Measurements from ENCODE around the gene CCR5AS.

CCR5AS gene

DNA sequence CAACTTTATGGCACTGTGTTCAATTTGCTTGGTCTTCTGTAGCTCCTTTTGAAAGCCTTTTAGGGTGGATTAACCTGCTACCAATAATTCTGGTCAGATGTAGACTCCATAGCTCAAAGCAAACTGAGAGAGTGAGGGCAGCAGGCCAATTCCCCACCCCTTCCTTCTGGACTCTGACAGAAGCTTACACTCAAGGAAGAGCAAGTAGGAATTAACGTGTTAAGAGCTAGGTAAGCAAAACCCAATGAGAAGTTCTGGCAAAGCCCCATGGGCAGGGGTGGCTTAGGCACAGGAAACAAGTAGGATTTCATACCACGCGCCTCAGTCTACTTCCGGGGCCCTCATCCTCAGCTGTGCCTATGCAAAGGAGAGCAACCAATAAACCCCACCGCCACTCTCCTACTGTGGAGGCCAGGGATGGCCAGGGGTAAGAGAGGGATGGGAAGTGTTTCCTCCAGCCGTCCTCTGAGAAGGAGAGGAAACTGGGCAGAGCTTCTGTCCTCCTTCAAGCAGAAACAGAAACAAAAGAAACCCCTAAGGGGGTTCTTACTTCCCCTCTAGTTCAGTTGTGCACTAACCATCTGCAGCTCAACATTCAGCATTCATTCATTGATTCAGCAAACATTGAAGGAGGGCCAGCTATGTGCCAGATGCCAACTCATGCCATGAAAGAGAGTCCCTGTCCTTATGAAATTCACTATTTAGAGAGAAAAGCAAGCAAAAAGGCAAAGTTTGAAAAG, 23.5 kb downstream of the CCR5AS start:
- DNase-seq (ENCODE audit: extremely low read depth in 1 of 2, low read depth in 1 of 2) = no peak

DNA sequence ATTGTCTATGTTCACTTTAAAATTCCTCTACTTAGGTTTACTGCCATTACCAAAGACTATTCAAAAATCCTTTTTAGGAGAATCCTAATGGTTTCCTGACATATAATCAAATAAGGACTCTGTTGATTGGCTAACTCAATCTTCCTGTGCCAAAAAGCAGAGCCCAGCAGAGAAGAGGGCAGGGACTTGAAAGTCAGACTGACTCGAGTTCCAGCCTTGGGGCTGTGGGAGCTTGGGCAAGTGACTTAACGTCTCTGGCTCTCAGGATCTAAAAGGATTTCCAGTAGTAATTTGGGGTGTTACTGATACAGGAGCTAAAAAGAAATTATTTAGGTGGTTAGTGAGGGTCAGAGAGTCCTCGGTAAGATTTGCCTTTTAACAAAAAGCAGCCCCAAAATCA, 25.2 kb downstream of the CCR5AS start:
- no peak for DNase-seq (ENCODE audit: extremely low read depth in 1 of 2, low read depth in 1 of 2)

DNA sequence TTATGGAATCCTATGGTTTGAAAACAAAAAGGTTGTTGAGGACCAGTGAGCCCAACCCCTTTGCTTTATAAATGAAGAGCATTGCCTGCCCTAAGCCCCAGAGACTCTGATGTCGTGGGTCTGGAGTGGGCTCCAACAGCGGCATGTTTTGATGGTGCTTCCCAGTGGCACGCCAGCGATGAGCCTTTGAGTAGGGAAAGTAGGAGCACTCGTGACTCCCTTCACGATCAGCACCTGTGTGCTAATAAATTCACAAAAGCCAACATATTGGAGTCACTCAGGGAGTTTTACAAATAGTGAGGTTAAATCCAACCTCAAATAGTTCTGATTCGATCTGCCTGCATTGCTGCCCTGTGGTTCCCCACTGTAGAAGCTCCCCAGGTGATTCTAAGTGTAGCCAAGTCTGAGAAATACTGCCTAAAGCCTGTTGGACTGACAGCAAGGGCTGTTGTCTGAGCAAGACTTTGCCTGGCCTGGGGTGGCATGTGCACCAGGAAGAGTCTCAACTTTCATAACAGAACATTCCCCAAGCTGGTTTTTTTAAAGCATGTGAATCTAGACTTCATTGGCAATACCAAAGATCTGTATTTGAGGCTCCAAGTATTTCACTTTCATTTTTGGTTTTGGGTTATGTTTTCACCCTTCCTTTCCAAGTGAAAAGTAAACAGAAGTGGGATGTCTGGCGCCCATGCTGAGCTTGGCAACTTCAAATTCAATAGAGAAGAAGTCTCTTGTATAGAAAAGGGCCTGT, 26.2 kb downstream of the CCR5AS start:
- DNase-seq (ENCODE audit: extremely low read depth in 1 of 2, low read depth in 1 of 2) = no peak

DNA sequence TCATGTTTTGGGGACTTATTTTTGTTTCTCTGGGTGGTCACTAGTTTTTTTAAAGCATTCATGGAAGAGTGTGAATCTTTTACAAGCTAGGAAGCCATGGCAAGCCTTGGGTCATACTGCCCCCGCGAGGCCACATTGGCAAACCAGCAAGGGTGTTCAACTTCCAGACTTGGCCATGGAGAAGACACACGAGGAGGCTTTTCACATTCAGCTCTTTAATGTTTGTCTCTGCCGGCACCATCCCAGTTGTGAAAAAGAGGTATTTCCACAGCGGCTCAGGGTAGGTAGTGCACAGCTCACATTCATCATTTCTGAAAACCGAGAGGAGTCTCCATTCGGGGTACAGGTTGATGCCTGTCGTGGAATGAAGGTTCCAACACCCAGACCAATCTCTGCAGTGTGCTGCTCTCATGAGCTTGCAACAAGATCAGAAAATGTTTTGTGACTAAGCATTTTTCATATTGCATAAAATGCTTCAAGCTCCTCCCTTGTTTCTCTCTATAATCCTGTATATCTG, 28.4 kb downstream of the CCR5AS start:
- DNase-seq (ENCODE audit: extremely low read depth in 1 of 2, low read depth in 1 of 2) = peak in 1 of 2 donors; percentile 45

DNA sequence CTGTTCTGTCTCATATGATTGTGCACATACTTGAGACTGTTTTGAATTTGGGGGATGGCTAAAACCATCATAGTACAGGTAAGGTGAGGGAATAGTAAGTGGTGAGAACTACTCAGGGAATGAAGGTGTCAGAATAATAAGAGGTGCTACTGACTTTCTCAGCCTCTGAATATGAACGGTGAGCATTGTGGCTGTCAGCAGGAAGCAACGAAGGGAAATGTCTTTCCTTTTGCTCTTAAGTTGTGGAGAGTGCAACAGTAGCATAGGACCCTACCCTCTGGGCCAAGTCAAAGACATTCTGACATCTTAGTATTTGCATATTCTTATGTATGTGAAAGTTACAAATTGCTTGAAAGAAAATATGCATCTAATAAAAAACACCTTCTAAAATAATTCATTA, 31.1 kb downstream of the CCR5AS start:
- no peak for DNase-seq (ENCODE audit: extremely low read depth in 1 of 2, low read depth in 1 of 2)

DNA sequence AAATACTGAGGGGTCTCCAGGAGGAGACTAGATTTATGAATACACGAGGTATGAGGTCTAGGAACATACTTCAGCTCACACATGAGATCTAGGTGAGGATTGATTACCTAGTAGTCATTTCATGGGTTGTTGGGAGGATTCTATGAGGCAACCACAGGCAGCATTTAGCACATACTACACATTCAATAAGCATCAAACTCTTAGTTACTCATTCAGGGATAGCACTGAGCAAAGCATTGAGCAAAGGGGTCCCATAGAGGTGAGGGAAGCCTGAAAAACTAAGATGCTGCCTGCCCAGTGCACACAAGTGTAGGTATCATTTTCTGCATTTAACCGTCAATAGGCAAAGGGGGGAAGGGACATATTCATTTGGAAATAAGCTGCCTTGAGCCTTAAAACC, 31.6 kb downstream of the CCR5AS start:
- DNase-seq (ENCODE audit: extremely low read depth in 1 of 2, low read depth in 1 of 2) = no peak

DNA sequence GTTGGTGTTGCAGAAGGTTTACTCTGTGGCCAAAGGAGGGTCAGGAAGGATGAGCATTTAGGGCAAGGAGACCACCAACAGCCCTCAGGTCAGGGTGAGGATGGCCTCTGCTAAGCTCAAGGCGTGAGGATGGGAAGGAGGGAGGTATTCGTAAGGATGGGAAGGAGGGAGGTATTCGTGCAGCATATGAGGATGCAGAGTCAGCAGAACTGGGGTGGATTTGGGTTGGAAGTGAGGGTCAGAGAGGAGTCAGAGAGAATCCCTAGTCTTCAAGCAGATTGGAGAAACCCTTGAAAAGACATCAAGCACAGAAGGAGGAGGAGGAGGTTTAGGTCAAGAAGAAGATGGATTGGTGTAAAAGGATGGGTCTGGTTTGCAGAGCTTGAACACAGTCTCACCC, 32.1 kb downstream of the CCR5AS start:
- no peak for DNase-seq (ENCODE audit: extremely low read depth in 1 of 2, low read depth in 1 of 2)

DNA sequence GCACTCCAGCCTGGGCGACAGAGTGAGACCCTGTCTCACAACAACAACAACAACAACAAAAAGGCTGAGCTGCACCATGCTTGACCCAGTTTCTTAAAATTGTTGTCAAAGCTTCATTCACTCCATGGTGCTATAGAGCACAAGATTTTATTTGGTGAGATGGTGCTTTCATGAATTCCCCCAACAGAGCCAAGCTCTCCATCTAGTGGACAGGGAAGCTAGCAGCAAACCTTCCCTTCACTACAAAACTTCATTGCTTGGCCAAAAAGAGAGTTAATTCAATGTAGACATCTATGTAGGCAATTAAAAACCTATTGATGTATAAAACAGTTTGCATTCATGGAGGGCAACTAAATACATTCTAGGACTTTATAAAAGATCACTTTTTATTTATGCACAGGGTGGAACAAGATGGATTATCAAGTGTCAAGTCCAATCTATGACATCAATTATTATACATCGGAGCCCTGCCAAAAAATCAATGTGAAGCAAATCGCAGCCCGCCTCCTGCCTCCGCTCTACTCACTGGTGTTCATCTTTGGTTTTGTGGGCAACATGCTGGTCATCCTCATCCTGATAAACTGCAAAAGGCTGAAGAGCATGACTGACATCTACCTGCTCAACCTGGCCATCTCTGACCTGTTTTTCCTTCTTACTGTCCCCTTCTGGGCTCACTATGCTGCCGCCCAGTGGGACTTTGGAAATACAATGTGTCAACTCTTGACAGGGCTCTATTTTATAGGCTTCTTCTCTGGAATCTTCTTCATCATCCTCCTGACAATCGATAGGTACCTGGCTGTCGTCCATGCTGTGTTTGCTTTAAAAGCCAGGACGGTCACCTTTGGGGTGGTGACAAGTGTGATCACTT, 34.1 kb downstream of the CCR5AS start:
- no peak for DNase-seq (ENCODE audit: extremely low read depth in 1 of 2, low read depth in 1 of 2)

DNA sequence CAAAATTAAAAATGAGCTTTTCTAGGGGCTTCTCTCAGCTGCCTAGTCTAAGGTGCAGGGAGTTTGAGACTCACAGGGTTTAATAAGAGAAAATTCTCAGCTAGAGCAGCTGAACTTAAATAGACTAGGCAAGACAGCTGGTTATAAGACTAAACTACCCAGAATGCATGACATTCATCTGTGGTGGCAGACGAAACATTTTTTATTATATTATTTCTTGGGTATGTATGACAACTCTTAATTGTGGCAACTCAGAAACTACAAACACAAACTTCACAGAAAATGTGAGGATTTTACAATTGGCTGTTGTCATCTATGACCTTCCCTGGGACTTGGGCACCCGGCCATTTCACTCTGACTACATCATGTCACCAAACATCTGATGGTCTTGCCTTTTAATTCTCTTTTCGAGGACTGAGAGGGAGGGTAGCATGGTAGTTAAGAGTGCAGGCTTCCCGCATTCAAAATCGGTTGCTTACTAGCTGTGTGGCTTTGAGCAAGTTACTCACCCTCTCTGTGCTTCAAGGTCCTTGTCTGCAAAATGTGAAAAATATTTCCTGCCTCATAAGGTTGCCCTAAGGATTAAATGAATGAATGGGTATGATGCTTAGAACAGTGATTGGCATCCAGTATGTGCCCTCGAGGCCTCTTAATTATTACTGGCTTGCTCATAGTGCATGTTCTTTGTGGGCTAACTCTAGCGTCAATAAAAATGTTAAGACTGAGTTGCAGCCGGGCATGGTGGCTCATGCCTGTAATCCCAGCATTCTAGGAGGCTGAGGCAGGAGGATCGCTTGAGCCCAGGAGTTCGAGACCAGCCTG, 35.1 kb downstream of the CCR5AS start:
- no peak for DNase-seq (ENCODE audit: extremely low read depth in 1 of 2, low read depth in 1 of 2)

DNA sequence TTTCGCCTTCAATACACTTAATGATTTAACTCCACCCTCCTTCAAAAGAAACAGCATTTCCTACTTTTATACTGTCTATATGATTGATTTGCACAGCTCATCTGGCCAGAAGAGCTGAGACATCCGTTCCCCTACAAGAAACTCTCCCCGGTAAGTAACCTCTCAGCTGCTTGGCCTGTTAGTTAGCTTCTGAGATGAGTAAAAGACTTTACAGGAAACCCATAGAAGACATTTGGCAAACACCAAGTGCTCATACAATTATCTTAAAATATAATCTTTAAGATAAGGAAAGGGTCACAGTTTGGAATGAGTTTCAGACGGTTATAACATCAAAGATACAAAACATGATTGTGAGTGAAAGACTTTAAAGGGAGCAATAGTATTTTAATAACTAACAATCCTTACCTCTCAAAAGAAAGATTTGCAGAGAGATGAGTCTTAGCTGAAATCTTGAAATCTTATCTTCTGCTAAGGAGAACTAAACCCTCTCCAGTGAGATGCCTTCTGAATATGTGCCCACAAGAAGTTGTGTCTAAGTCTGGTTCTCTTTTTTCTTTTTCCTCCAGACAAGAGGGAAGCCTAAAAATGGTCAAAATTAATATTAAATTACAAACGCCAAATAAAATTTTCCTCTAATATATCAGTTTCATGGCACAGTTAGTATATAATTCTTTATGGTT, 35.9 kb downstream of the CCR5AS start, which contains the start of gene CCR5:
Gene CCR5 (plus strand): TSS at position 108 of the 680 bp plus-strand sequence. CDS start 1,957 bp downstream, outside the sequence.
- DNase-seq (ENCODE audit: extremely low read depth in 1 of 2, low read depth in 1 of 2) = no peak

DNA sequence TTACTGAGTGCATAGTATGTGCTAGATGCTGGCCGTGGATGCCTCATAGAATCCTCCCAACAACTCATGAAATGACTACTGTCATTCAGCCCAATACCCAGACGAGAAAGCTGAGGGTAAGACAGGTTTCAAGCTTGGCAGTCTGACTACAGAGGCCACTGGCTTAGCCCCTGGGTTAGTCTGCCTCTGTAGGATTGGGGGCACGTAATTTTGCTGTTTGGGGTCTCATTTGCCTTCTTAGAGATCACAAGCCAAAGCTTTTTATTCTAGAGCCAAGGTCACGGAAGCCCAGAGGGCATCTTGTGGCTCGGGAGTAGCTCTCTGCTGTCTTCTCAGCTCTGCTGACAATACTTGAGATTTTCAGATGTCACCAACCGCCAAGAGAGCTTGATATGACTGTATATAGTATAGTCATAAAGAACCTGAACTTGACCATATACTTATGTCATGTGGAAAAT, 37.2 kb downstream of the CCR5AS start:
- DNase-seq (ENCODE audit: extremely low read depth in 1 of 2, low read depth in 1 of 2) = no peak

DNA sequence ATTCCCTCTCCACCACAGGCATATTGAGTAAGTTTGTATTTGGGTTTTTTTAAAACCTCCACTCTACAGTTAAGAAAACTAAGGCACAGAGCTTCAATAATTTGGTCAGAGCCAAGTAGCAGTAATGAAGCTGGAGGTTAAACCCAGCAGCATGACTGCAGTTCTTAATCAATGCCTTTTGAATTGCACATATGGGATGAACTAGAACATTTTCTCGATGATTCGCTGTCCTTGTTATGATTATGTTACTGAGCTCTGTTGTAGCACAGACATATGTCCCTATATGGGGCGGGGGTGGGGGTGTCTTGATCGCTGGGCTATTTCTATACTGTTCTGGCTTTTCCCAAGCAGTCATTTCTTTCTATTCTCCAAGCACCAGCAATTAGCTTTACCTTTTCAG, 37.7 kb downstream of the CCR5AS start:
- DNase-seq (ENCODE audit: extremely low read depth in 1 of 2, low read depth in 1 of 2) = no peak

DNA sequence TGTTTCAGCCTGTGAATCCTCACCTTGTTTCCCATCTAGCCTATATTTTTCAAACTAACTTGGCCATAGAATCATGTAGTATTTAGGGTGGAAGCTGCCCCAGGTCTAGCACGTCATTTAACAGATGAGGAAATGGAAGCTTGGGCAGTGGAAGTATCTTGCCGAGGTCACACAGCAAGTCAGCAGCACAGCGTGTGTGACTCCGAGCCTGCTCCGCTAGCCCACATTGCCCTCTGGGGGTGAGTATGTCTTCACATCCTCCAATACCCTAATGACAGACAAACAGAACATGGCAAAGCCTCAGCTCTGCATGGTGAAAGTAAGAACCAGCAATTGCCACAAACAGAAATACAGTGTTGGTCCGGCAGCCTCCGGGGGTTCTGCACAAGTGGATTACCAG, 38.3 kb downstream of the CCR5AS start:
- peak; percentile 28 to 40 for DNase-seq (ENCODE audit: extremely low read depth in 1 of 2, low read depth in 1 of 2)

DNA sequence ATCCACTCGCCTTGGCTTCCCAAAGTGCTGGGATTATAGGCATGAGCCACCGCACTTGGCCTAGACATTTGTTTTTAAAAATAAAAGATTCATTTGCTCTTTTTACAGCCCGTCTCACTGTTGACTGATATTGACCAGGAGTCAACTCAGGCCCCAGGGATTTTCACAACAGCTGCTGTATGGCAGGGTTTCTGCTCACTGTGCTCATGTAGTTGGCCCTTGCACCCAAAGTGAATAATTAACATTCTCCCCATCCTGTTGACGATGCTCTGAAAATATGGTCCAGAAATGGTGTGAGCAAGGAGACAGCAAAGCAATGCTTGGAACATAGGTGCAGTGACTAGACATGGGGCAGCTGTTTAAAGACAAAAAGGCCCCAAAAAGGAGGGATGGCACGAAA, 39.1 kb downstream of the CCR5AS start:
- DNase-seq (ENCODE audit: extremely low read depth in 1 of 2, low read depth in 1 of 2) = no peak

DNA sequence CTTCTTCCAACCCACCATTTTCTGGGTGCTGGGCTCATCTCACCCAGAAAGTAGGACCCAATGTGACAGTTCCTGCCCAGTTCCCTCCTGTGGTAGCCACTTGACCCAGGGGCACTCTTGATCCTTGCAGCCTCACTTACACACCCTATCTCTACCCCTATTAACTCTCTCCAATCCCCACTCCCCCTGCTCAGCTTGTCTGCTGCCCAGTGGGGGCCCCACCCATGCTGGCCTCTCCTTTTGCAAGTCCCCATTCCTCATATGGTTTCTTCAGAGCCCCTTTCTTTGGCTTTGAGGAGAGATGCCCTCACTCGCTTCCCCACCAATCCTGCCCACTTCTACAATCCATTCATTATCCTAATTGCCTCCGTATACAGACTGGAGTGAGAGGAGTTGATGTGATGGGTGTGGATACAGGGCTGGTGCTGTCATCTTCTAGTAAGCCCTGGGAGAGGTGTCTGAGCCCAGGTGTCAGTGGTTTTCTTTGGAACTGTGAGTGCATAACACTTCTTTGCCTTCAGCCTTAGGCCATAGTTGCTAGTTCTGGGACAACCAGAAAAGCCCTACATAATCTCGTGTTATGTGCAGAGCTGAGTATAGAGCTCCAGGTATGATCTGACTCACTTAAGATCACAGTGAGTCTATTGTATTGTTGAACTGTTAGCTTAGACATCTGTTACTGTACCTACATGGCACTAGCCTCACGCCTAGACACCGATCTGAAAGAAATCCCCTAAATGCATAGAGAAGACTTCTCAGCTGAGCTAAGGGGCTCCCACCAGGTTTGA, 40.9 kb downstream of the CCR5AS start:
- DNase-seq (ENCODE audit: extremely low read depth in 1 of 2, low read depth in 1 of 2) = no peak

DNA sequence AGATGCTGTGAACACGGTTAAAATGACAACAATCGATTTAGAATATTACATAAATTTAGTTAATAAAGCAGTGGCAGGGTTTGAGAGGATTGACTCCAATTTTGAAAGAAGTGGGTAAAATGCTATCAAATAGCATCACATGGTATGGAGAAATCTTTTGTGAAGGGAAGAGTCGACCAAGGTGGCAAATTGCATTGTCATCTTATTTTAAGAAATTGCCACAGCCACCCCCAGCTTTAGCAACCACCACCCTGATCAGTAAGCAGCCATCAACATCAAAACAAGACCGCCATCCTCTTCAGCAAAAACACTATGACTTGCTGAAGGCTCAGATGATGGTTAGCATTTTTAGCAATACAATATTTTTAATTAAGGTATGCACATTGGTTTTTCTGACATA, 41.8 kb downstream of the CCR5AS start:
- DNase-seq (ENCODE audit: extremely low read depth in 1 of 2, low read depth in 1 of 2) = no peak

DNA sequence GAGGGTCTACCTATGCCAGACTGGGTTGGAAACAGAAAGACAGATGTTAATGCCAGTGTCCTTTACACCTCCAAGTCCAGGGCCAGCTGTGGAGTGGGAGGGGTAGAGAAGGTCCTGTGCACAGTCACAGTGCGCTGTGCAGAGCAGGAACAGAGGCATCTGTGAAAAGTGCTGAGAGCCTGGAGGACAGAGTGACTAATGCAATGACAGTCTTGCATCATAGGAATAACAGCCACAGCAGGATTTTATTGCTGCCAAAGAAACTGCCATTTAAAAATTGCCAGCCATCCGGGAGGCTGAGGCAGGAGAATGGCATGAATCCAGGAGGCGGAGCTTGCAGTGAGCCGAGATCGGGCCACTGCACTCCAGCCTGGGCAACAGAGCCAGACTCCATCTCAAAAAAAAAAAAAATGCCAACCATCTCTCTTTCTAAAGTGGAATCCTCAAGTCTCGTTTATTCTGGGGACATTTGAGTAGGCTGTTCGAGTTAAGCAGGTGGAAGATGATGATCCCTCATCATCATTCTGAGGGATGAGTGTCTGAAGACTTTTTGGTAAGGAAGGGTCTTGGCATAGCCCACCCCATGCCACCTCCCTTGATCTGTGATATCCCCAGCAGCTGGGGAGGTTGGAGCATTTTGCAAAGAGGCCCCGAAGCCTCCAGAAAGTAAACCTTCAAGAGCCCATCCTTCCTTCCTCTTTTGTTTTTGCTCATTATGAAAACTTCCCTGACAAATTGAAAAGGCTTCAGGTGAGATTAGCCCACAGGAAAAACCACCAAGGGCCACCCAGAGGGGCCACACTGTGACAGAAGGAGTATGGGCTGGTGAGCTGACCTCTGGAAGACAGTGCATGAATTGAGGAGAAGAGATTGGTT, 45.2 kb downstream of the CCR5AS start:
- DNase-seq (ENCODE audit: extremely low read depth in 1 of 2, low read depth in 1 of 2) = no peak

DNA sequence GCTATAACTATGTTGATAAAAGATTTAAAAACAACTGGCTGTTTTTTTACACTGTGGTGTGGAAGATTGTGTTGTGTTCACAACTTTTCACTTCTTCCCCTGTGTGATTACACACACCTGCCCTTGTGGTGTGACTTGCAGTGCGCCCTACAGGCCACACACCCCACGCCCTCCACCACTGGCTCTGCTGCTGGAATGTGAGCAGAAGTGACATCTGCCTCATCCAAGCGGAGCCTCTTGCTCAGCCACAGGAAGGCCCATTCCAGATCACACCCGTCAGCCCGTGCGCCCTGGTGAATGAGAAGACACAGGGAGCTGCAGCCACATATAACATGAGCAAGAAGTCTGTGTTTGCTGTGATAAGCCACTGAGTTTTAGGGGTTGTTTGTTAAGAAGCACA, 46.0 kb downstream of the CCR5AS start:
- DNase-seq (ENCODE audit: extremely low read depth in 1 of 2, low read depth in 1 of 2) = no peak

All from activated CD8-positive, alpha-beta memory T cell treated with anti-CD3 and anti-CD28 coated beads for 1 hour (primary cell).